K562 (cell line): Measurements from ENCODE around the gene PPP2R2D. TPM values are rescaled to one million over a fixed set of nuclear protein-coding genes. Genes with fewer than 3 reads are reported as not detected.

ENCODE experiments used
- ATAC-seq: fragments of 200-7000 bp; cut with Tn5 transposase; 3 replicates; pipeline ENCODE4 v1.9.1; 2020; ENCODE audit warnings: moderate library complexity
- BruUV-seq: library from RNA; stranded (reverse); fragments of 400-500 nt; replicated peaks from 2 replicates; lab custom pipeline; 2021; lab: Mats Ljungman, UMichigan
- CTCF ChIA-PET: fragments of 300-600 bp; formaldehyde crosslinking; extraction: SDS; loops from one replicate; lab custom pipeline; 2021; ENCODE audit warnings: low intra/inter-chr PET ratio; lab: Yijun Ruan, JAX
- POLR2A ChIA-PET: fragments of 300-600, 350-650 bp; sonication (Branson Sonifier 250); formaldehyde crosslinking; extraction: SDS; loops from one replicate; lab custom pipeline; 2021; ENCODE audit warnings: antibody characterized with exemption, inconsistent platforms; lab: Yijun Ruan, JAX
- DNase-seq, 4 experiments: peaks; one replicate each; pipeline versions ENCODE4 v3.0.0 to v3.0.0-alpha.2; 2011 to 2018; ENCODE audit warnings: low spot score in 3 of 4, mixed read lengths in 3 of 4; ENCODE audit errors: extremely low read depth in 1 of 4
- FAIRE-seq: peaks from 2 replicates; lab custom pipeline; 2011; peaks lifted over from hg19 to GRCh38; lab: Jason Lieb, UNC
- H2AFZ ChIP-seq: 2 replicates; pipeline ENCODE4 v1.6.0; 2011; ENCODE audit warnings: low read depth, low read length, control low read depth, inconsistent platforms
- H3K27ac ChIP-seq: fragments of 200-600 bp; 3 replicates; pipeline ENCODE4 v1.8.0; 2011; ENCODE audit warnings: low read depth, mild to moderate bottlenecking, control low read depth, inconsistent platforms, low read length, moderate library complexity, mixed read lengths; ENCODE audit errors: extremely low read depth
- H3K27me3 ChIP-seq, 2 experiments: fragments of 300-600 bp in 1 of 2; 2 replicates in 1 of 2; 3 replicates in 1 of 2; pipeline versions ENCODE4 v1.6.0 to v1.8.0; 2011; ENCODE audit warnings: inconsistent platforms in 2 of 2, low read length in 2 of 2, mild to moderate bottlenecking in 1 of 2, mixed read lengths in 1 of 2, moderate library complexity in 1 of 2; ENCODE audit not compliant: control insufficient read depth in 2 of 2, insufficient read depth in 2 of 2
- H3K36me3 ChIP-seq: fragments of 300-600 bp; 3 replicates; pipeline ENCODE4 v1.8.0; 2011; ENCODE audit warnings: mild to moderate bottlenecking, low read length, inconsistent platforms; ENCODE audit not compliant: control insufficient read depth, insufficient read depth
- H3K4me1 ChIP-seq, 2 experiments: fragments of 200-600 bp in 1 of 2; replicated peaks in 1 of 2; 2 replicates in 1 of 2; 3 replicates in 1 of 2; pipeline versions ENCODE4 v1.5.1 to v1.8.0; 2011; ENCODE audit warnings: inconsistent platforms in 2 of 2, low read length in 2 of 2, mild to moderate bottlenecking in 1 of 2, mixed read lengths in 1 of 2, moderate library complexity in 1 of 2; ENCODE audit not compliant: control insufficient read depth in 2 of 2, insufficient read depth in 2 of 2
- H3K4me2 ChIP-seq: 2 replicates; pipeline ENCODE4 v1.6.1; 2011; ENCODE audit warnings: low read length, control low read depth, inconsistent platforms, mixed read lengths; ENCODE audit not compliant: insufficient read depth
- H3K4me3 ChIP-seq: fragments of 200-600 bp; sonication (generic), shearing (Covaris generic); 2 replicates; pipeline ENCODE4 v1.5.1; 2016; ENCODE audit warnings: control low read depth, inconsistent platforms
- H3K79me2 ChIP-seq: fragments of 200-600 bp; 3 replicates; pipeline ENCODE4 v1.8.0; 2011; ENCODE audit warnings: low read length, inconsistent platforms; ENCODE audit not compliant: control insufficient read depth, insufficient read depth
- H3K9ac ChIP-seq, 2 experiments: 2 replicates each; pipeline versions ENCODE4 v1.6.0 to v1.6.1; 2011; ENCODE audit warnings: low read depth in 2 of 2, low read length in 2 of 2, control low read depth in 1 of 2, inconsistent platforms in 1 of 2, mild to moderate bottlenecking in 1 of 2, mixed read lengths in 1 of 2; ENCODE audit not compliant: insufficient read depth in 1 of 2
- H3K9me1 ChIP-seq: one replicate; pipeline ENCODE4 v1.6.0; 2011; ENCODE audit warnings: inconsistent platforms, mild to moderate bottlenecking, low read length, moderate library complexity; ENCODE audit not compliant: control insufficient read depth, insufficient read depth
- H3K9me3 ChIP-seq: replicated peaks from 2 replicates; pipeline ENCODE4 v1.5.1; 2011; ENCODE audit warnings: low read depth, low read length, inconsistent platforms; ENCODE audit not compliant: control insufficient read depth, insufficient read depth
- H4K20me1 ChIP-seq: replicated peaks from 2 replicates; pipeline ENCODE4 v1.6.1; 2011; ENCODE audit warnings: low read length, inconsistent platforms, mixed read lengths; ENCODE audit not compliant: control insufficient read depth, insufficient read depth
- ARNT ChIP-seq, 2 experiments: fragments of 450-650 bp; IDR thresholded peaks; 2 replicates each; pipeline ENCODE4 v1.6.1; 2016; ENCODE audit warnings: mild to moderate bottlenecking in 1 of 2
- ELF2 ChIP-seq: fragments of 250-450 bp; sonication (Bioruptor Pico); IDR thresholded peaks from 2 replicates; pipeline ENCODE4 v1.5.0; 2021; ENCODE audit warnings: mild to moderate bottlenecking
- FOXP1 ChIP-seq: sonication (generic); formaldehyde crosslinking; IDR thresholded peaks from 2 replicates; pipeline ENCODE4 v1.8.0; 2022; ENCODE audit warnings: mild to moderate bottlenecking, missing genetic modification reagents
- HOXB6 ChIP-seq: fragments of 250-450 bp; sonication (Bioruptor Pico); IDR thresholded peaks from 2 replicates; pipeline ENCODE4 v1.5.1; 2022; ENCODE audit warnings: mild to moderate bottlenecking, borderline replicate concordance
- NCOA4 ChIP-seq: fragments of 450-650 bp; IDR thresholded peaks from 2 replicates; pipeline ENCODE4 v1.6.1; 2018; ENCODE audit warnings: mild to moderate bottlenecking; ENCODE audit not compliant: partially characterized antibody
- PHF20 ChIP-seq: fragments of 450-650 bp; IDR thresholded peaks from 2 replicates; pipeline ENCODE4 v1.6.1; 2018; ENCODE audit not compliant: partially characterized antibody
- RBM17 ChIP-seq: fragments of 200-400 bp; formaldehyde crosslinking; IDR thresholded peaks from 2 replicates; pipeline ENCODE4 v1.6.1; 2017; ENCODE audit warnings: low read depth, mild to moderate bottlenecking, low read length, borderline replicate concordance
- SNIP1 ChIP-seq: fragments of 450-650 bp; IDR thresholded peaks from 2 replicates; pipeline ENCODE4 v1.7.1; 2017; ENCODE audit warnings: low read depth, mild to moderate bottlenecking
- TBP ChIP-seq: optimal IDR thresholded peaks from 2 replicates; pipeline ENCODE3; 2011; ENCODE audit warnings: low read depth, low read length, improper control_type of control experiment
- ZNF41 ChIP-seq: fragments of 250-450 bp; sonication (Bioruptor Pico); conservative IDR thresholded peaks from 2 replicates; pipeline ENCODE4 v1.4.0; 2020; ENCODE audit warnings: mild to moderate bottlenecking
- ZNF695 ChIP-seq: fragments of 450-650 bp; formaldehyde crosslinking; IDR thresholded peaks from 2 replicates; pipeline ENCODE4 v1.4.0; 2020; ENCODE audit warnings: mild to moderate bottlenecking, moderate library complexity
- WGBS: fragments of 100-300 bp; shearing (Covaris generic); methylation state at CpG from one replicate; pipeline ENCODE4 v1.1.6; 2016; ENCODE audit warnings: low coverage, mixed read lengths; ENCODE audit not compliant: insufficient coverage; ENCODE audit errors: missing lambda C conversion rate; 5-methylcytosine and 5-hydroxymethylcytosine counted together
- in situ Hi-C: fragments of 300-500 bp; cut with MboI; formaldehyde crosslinking; loops from 4 replicates; pipeline ENCODE4 v1.15.0; 2018; ENCODE audit warnings: inconsistent platforms, mixed read lengths
- intact Hi-C: fragments of 100-400 bp; cut with micrococcal nuclease; formaldehyde crosslinking; loops from 2 replicates; pipeline ENCODE4 v1.14.2; 2022
- polyA plus RNA-seq, 8 experiments: library from polyadenylated mRNA; depleted of rRNA in 4 of 8; stranded (reverse) in 5 of 8; unstranded in 3 of 8; fragments of >200 nt; fragmentation: Nextera tagmentation in 2 of 8; fragmentation: Illumina TruSeq in 1 of 8; extraction: Ambion mirVana in 2 of 8; extraction: Trizol in 1 of 8; gene quantifications; 2 replicates each; pipeline versions ENCODE4 v1.2.1 to v1.2.3, GENCODE V29; 2011 to 2014; ENCODE audit warnings: inconsistent platforms in 1 of 8, missing spikeins in 1 of 8
- total RNA-seq, 7 experiments: library from RNA; depleted of rRNA in 6 of 7; stranded (reverse); fragments of >200 nt in 6 of 7; fragmentation: Illumina TruSeq in 2 of 7; extraction: Trizol in 2 of 7; gene quantifications; 2 replicates each; pipeline versions ENCODE4 v1.2.1 to v1.2.3, GENCODE V29; 2011 to 2021; ENCODE audit warnings: low replicate concordance in 1 of 7
- TF ChIP-seq, protein P1 (sequence below), 2 experiments: fragments of 250-450 bp in 1 of 2; fragments of 450-650 bp in 1 of 2; sonication (Bioruptor Pico) in 1 of 2; IDR thresholded peaks; 2 replicates each; pipeline versions ENCODE4 v1.6.1 to v1.8.0; 2016 to 2021; ENCODE audit warnings: mild to moderate bottlenecking in 2 of 2, moderate library complexity in 2 of 2, missing compliant biosample characterization in 1 of 2, missing genetic modification characterization in 1 of 2
- TF ChIP-seq, protein P2 (sequence below): sonication (generic); formaldehyde crosslinking; IDR thresholded peaks from 2 replicates; pipeline ENCODE4 v1.8.1; 2023; ENCODE audit warnings: mild to moderate bottlenecking, missing genetic modification reagents
- TF ChIP-seq, protein P3 (sequence below): sonication (generic); formaldehyde crosslinking; IDR thresholded peaks from 2 replicates; pipeline ENCODE4 v1.8.0; 2022; ENCODE audit warnings: mild to moderate bottlenecking, missing genetic modification reagents
- TF ChIP-seq, protein P4 (sequence below): fragments of 450-650 bp; formaldehyde crosslinking; IDR thresholded peaks from 2 replicates; pipeline ENCODE4 v1.4.0; 2022; ENCODE audit warnings: missing genetic modification characterization
- TF ChIP-seq, protein P5 (sequence below): fragments of 450-650 bp; IDR thresholded peaks from 2 replicates; pipeline ENCODE4 v1.6.1; 2016; ENCODE audit warnings: low read depth, mild to moderate bottlenecking, moderate library complexity

The PPP2R2D gene
- total and polyA plus RNA-seq, 9 of the 15 experiments (the other 6 are each of a cell fraction or from before 2014, with no cell fraction given): 1.9 to 37.0 (median 26.8) TPM

DNA sequence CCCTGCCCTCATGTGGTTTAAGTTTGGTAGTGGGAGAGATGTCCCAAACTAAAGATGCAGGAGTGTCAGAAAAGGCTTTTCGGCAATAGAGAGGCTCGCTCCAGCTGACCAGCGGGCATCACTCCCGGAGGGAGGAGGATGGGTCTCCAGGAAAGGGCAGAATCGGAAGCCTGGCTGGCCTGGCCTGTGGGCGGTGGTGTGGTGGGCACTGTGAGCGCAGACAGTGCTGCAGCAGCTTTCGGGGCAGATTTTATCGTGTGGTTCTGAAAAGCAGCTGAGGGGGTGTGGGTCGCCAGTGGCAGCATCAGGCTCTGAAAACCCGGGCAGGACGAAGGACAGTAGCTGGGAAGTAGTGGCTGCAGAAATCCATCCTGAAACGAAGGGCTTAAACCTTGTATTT lies 68.1 kb downstream of the PPP2R2D start:
- POLR2A ChIA-PET: no interaction called here
- no peak for FAIRE-seq
- TF ChIP-seq TBP (no peak), ARNT (IDR thresholded peaks at IDR 0.05) (no peak), NCOA4 (no peak), ZNF41 (CRISPR knock-in tag) (no peak), PHF20 (no peak), RBM17 (no peak), HOXB6 (CRISPR knock-in tag) (no peak), ZNF695 (CRISPR knock-in tag) (no peak), FOXP1 (CRISPR knock-in tag) (no peak), SNIP1 (no peak), ELF2 (no peak)
- TF ChIP-seq, protein P1, sequence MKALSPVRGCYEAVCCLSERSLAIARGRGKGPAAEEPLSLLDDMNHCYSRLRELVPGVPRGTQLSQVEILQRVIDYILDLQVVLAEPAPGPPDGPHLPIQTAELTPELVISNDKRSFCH (CRISPR knock-in tag; IDR thresholded peaks at IDR 0.05): no peak
- TF ChIP-seq, protein P1 (tag; IDR thresholded peaks at IDR 0.05): no peak
- TF ChIP-seq, protein P2, sequence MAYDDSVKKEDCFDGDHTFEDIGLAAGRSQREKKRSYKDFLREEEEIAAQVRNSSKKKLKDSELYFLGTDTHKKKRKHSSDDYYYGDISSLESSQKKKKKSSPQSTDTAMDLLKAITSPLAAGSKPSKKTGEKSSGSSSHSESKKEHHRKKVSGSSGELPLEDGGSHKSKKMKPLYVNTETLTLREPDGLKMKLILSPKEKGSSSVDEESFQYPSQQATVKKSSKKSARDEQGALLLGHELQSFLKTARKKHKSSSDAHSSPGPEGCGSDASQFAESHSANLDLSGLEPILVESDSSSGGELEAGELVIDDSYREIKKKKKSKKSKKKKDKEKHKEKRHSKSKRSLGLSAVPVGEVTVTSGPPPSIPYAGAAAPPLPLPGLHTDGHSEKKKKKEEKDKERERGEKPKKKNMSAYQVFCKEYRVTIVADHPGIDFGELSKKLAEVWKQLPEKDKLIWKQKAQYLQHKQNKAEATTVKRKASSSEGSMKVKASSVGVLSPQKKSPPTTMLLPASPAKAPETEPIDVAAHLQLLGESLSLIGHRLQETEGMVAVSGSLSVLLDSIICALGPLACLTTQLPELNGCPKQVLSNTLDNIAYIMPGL (CRISPR knock-in tag): no peak
- TF ChIP-seq, protein P3, sequence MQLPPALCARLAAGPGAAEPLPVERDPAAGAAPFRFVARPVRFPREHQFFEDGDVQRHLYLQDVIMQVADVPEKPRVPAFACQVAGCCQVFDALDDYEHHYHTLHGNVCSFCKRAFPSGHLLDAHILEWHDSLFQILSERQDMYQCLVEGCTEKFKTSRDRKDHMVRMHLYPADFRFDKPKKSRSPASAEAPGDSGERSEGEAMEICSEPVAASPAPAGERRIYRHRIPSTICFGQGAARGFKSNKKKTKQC (CRISPR knock-in tag): no peak
- TF ChIP-seq, protein P4, sequence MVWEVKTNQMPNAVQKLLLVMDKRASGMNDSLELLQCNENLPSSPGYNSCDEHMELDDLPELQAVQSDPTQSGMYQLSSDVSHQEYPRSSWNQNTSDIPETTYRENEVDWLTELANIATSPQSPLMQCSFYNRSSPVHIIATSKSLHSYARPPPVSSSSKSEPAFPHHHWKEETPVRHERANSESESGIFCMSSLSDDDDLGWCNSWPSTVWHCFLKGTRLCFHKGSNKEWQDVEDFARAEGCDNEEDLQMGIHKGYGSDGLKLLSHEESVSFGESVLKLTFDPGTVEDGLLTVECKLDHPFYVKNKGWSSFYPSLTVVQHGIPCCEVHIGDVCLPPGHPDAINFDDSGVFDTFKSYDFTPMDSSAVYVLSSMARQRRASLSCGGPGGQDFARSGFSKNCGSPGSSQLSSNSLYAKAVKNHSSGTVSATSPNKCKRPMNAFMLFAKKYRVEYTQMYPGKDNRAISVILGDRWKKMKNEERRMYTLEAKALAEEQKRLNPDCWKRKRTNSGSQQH: no peak
- TF ChIP-seq, protein P5, sequence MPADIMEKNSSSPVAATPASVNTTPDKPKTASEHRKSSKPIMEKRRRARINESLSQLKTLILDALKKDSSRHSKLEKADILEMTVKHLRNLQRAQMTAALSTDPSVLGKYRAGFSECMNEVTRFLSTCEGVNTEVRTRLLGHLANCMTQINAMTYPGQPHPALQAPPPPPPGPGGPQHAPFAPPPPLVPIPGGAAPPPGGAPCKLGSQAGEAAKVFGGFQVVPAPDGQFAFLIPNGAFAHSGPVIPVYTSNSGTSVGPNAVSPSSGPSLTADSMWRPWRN: no peak
- TF ChIP-seq, all 486 proteins: peak for 0
- no peak for ATAC-seq
- 97% methylated on average over 6 of the region's 13 CpGs for WGBS
- H3K36me3 ChIP-seq: peaks cover 67% of the 10 kb centered on the region; the same call in 2 of the 3 replicates
- intact Hi-C loops (no loop called here), in situ Hi-C loops (no loop called here)
- H3K4me2 ChIP-seq: no peak overlapping the region
- H3K27ac ChIP-seq: no peak overlapping the region
- DNase-seq: no peak
- no peaks in the 10 kb centered on the region for H3K27me3 ChIP-seq
- no peak overlapping the region for H3K9ac ChIP-seq
- H3K79me2 ChIP-seq: peaks cover 23% of the 10 kb centered on the region
- H3K4me3 ChIP-seq: no peak overlapping the region
- no TSS peak for BruUV-seq
- CTCF ChIA-PET: no interaction called here
- H3K9me1 ChIP-seq: no peaks in the 10 kb centered on the region
- H3K9me3 ChIP-seq: no peaks in the 10 kb centered on the region
- peaks cover 18% of the 10 kb centered on the region for H4K20me1 ChIP-seq
- H2AFZ ChIP-seq: no peak overlapping the region
- H3K4me1 ChIP-seq: peaks cover 0 to 9% of the 10 kb centered on the region in 2 experiments; a peak in 2 of 5 replicates
